HG02852 (cell line): ENCODE measurements around the gene CLCN6.

Experiments used
- ATAC-seq: cut with Tn5 transposase; IDR thresholded peaks from one replicate; pipeline ENCODE4 v1.9.1; 2021; ENCODE audit warnings: mild to moderate bottlenecking, moderate library complexity; ENCODE audit not compliant: unreplicated experiment

The CLCN6 gene

GRCh38 chr1:11874624-11875023, 68.6 kb downstream of the CLCN6 start:
- ATAC-seq = no peak

DNA sequence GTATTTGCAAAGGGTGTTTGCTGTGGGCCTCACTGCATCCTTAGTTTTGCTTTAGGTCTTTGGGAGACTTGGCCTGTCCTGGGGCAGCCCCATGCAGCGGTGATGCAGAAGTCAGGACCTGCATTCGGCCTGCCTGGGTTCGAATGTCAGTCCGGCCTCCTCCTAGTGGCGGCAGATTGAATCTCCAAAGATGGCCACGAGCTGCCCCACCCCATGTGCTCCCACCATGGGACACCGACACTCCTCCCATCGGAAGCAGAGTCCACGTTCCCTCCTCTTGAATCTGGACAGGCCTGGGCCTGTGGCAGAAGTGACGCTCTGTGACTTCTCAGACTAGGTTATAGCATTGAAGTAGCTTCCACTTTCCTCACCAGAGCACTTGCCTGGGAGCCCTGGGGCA, 69.1 kb downstream of the CLCN6 start:
- ATAC-seq = no peak

GRCh38 chr1:11877074-11877473, 71.1 kb downstream of the CLCN6 start:
- ATAC-seq = no peak

- no peak for ATAC-seq
Observed at GRCh38 chr1:11878081-11878890, 72.3 kb downstream of the CLCN6 start.

- ATAC-seq = no peak
Observed at GRCh38 chr1:11878891-11879190, 72.8 kb downstream of the CLCN6 start.

DNA sequence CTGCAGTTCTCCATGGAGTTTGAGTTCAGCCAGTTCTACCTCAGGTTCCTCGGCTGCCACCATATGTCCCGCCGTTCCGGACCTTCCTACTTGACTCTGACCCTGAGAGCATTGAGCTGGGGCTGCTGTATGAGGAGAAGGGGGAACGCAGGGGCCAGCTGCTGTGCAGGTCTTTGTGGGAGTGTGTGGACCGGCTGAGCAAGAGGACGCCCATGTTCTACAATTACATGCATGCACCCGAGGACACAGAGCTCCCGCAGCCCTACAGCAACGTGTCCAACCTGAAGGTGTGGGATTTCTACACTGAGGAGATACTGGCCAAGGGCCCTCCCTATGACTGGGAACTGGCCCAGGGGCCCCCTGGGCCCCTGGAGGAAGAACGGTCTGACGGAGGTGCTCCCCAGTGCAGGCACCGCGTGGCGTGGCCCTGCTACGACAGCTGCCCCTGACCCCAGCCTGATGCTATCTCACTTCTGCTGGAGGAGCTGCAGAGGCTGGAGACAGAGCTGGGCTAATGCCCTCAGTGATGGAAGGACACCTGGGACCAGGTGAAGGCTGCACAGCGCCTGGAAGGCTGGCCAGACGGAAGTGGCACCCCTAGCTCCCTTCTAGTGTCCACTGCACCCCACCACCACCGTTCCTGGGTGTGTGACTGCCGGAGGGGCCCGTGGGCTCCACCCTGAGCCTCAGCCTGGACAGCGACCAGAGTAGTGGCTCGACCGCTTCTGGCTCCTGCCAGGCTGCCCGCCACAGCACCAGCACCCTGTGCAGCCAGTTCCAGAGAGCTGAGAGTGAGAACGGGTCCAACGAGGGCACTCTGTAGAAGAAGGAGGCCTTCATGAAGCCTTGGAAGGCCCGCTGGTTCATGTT, 73.6 kb downstream of the CLCN6 start:
- no peak for ATAC-seq

DNA sequence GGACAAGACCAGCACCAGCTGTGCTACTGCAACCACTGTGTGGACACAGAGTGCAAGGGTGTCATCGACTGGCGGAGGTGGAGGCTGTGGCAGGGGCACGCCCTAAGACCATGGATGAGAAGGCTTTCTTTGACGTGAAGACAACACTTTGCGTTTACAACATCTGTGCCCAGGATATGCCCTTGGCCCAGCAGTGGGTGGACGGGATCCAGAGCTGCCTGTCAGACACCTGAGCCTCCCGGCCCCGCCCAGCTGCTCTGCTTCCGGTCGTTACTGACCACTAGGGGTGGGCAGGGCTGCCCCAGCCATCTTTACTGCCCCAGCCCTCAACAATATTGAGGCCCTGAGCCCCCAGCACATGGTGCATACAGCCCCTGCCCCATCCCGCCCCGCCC, 74.2 kb downstream of the CLCN6 start:
- ATAC-seq = no peak

- no peak for ATAC-seq
Observed at GRCh38 chr1:11880911-11881748, 75.1 kb downstream of the CLCN6 start.

DNA sequence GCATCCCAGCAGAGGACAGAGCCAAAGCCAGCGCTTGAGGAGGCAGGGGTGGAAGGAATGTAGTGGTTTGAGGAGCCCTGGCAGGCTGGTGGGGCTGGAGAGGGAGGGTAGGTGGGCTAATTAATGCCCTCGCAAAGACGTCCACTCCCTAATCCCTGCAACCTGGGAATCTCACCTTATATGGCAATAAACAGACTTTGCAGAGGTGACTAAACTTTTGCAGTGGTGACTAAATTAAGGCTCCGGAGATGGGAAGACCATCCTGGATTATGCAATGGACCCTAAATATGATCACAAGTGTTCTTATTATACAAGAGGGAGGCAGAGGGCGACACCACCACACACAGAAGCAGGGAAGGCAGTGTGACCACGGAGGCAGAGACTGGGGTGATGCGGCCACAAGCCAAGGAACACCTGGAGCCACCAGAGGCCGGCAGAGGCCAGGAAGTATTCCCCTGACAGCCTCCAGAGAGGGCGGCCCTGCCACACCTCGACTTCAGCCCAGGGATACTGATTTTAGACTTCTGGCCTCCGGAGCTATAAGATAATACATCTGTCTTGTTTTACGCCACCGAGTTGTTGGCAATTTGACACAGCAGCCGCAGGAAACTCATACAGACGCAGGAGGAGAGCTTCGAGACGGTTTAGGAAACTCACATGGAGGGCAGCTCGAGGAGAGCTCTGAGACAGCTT, 75.9 kb downstream of the CLCN6 start:
- no peak for ATAC-seq

- no peak for ATAC-seq
Observed at GRCh38 chr1:11882814-11883538, 77.0 kb downstream of the CLCN6 start.

- ATAC-seq = no peak
Observed at GRCh38 chr1:11885916-11886315, 79.9 kb downstream of the CLCN6 start.

GRCh38 chr1:11886986-11887665, 81.1 kb downstream of the CLCN6 start:
- no peak for ATAC-seq

GRCh38 chr1:11887666-11888007, 81.6 kb downstream of the CLCN6 start:
- ATAC-seq = no peak

DNA sequence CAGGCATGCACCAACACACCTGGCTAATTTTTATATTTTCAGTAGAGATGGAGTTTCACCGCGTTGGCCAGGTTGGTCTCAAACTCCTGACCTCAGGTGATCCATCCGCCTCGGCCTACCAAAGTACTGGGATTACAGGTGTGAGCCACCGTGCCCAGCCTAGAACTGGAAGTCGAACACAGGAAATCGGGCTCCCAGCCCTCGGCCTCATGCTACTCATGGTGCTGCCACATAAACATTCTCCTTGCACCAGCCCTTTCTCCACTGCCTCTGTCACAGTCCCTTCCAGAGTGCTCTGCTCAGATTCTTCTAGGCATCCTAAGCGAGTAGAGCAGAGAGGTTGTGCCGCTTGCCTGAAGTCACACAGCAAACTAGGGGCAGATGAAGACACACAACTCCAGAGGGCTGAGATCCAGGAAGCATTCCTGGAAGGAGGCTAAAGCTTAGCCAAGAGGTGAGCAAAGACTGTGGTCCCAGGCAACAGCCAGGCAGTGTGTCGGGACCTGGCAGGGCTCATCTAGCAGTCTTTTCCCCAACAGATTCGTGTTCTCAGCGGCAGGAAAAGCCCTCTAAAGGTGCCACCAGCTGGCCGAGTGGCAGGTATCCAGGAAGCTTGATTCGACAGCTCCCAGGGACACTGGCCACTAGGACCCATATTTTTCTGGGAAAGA, 82.3 kb downstream of the CLCN6 start:
- ATAC-seq = no peak

DNA sequence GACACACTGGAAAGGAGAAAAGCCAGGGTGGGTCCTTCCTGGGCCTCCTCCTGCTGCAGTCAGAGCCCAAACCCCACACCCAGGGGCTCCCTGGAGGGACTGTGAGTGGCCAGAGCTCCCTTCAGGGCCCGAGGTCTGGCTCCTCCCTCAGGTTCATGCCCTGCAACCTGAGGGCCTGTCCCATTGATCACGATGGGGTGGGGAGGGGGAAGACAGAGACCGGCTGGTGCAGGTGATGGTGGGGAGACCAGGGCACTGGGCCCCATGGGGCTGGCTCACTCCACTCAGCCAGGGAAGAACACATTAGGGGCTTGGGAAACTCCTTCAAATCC, 82.9 kb downstream of the CLCN6 start:
- ATAC-seq = no peak

GRCh38 chr1:11891433-11892186, 85.6 kb downstream of the CLCN6 start:
- ATAC-seq = no peak
